ENCODE data around the gene GALNT9. TPM values are rescaled to one million over a fixed set of nuclear protein-coding genes. Genes with fewer than 3 reads are reported as not detected.

The GALNT9 gene
- total and polyA plus RNA-seq, 7 donors = 0.28 to 5.0 (median 2.8) TPM; not detected in 2

- intact Hi-C loops (cut with DNase I) = loop anchor here (10.0 kb wide), 1 partner anchor 429 kb away; the partner anchor contains the start of gene ULK1
- Histone ChIP-seq H3K36me3 (no peaks in the 10 kb centered on the region), H3K4me1 (peaks cover 0 to 56% (median 45%) of the 10 kb centered on the region in 4 donors), H3K27ac (peak overlapping the region in 1 of 4 donors; percentile 77), H3K4me3 (no peak overlapping the region), H3K9me3 (no peaks in the 10 kb centered on the region), H3K27me3 (peaks cover 0 to 15% (median 5%) of the 10 kb centered on the region in 3 donors)
- DNase-seq = no peak
- WGBS, 2 donors = 93 to 95% methylated on average over 42 of the region's 42 CpGs
- TF ChIP-seq POLR2A (IDR thresholded peaks at IDR 0.05) (no peak), EP300 (IDR thresholded peaks at IDR 0.05) (no peak), POLR2AphosphoS5 (IDR thresholded peaks at IDR 0.05) (no peak)
- TF ChIP-seq, protein P1, sequence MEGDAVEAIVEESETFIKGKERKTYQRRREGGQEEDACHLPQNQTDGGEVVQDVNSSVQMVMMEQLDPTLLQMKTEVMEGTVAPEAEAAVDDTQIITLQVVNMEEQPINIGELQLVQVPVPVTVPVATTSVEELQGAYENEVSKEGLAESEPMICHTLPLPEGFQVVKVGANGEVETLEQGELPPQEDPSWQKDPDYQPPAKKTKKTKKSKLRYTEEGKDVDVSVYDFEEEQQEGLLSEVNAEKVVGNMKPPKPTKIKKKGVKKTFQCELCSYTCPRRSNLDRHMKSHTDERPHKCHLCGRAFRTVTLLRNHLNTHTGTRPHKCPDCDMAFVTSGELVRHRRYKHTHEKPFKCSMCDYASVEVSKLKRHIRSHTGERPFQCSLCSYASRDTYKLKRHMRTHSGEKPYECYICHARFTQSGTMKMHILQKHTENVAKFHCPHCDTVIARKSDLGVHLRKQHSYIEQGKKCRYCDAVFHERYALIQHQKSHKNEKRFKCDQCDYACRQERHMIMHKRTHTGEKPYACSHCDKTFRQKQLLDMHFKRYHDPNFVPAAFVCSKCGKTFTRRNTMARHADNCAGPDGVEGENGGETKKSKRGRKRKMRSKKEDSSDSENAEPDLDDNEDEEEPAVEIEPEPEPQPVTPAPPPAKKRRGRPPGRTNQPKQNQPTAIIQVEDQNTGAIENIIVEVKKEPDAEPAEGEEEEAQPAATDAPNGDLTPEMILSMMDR (IDR thresholded peaks at IDR 0.05) = no peak
Measured at GRCh38 chr12:132324173-132324572, 5.2 kb downstream of the GALNT9 start.

- intact Hi-C loops (cut with DNase I) = loop anchor here (10.0 kb wide), 1 partner anchor 429 kb away; the partner anchor contains the start of gene ULK1
- Histone ChIP-seq H3K9me3 (no peaks in the 10 kb centered on the region), H3K27me3 (peaks cover 0 to 10% (median 0%) of the 10 kb centered on the region in 3 donors), H3K4me3 (peak overlapping the region in 1 of 4 donors; percentile 12), H3K36me3 (no peaks in the 10 kb centered on the region), H3K27ac (peak overlapping the region in 3 of 4 donors; percentile 52 to 77 (median 69)), H3K4me1 (peaks cover 0 to 48% (median 37%) of the 10 kb centered on the region in 4 donors)
- WGBS, 2 donors = 36 to 57% methylated on average over 44 of the region's 44 CpGs
- no peak for TF ChIP-seq POLR2A (IDR thresholded peaks at IDR 0.05)
- TF ChIP-seq POLR2AphosphoS5 (IDR thresholded peaks at IDR 0.05) = no peak
- TF ChIP-seq EP300 (IDR thresholded peaks at IDR 0.05) = no peak
- no peak for DNase-seq
Measured at GRCh38 chr12:132323171-132324010, 6.0 kb downstream of the GALNT9 start.

GRCh38 chr12:132322206-132323132, 6.9 kb downstream of the GALNT9 start:
- peak in 3 of 4 donors; percentile 37 to 69 (median 38) for TF ChIP-seq POLR2AphosphoS5 (IDR thresholded peaks at IDR 0.05)
- TF ChIP-seq, protein P1 (IDR thresholded peaks at IDR 0.05) = no peak
- peak; percentile 85 for DNase-seq
- 66 to 69% methylated on average over 43 of the region's 43 CpGs for WGBS, 2 donors
- Histone ChIP-seq H3K4me3 (no peak overlapping the region), H3K27ac (peak overlapping the region in 3 of 4 donors; percentile 52 to 77 (median 69)), H3K9me3 (no peaks in the 10 kb centered on the region), H3K36me3 (no peaks in the 10 kb centered on the region), H3K4me1 (peaks cover 0 to 39% (median 28%) of the 10 kb centered on the region in 4 donors), H3K27me3 (peaks cover 0 to 10% (median 0%) of the 10 kb centered on the region in 3 donors)
- intact Hi-C loops (cut with DNase I) = loop anchor here (10.0 kb wide), 1 partner anchor 428 kb away; the partner anchor contains the start of gene ULK1

DNA sequence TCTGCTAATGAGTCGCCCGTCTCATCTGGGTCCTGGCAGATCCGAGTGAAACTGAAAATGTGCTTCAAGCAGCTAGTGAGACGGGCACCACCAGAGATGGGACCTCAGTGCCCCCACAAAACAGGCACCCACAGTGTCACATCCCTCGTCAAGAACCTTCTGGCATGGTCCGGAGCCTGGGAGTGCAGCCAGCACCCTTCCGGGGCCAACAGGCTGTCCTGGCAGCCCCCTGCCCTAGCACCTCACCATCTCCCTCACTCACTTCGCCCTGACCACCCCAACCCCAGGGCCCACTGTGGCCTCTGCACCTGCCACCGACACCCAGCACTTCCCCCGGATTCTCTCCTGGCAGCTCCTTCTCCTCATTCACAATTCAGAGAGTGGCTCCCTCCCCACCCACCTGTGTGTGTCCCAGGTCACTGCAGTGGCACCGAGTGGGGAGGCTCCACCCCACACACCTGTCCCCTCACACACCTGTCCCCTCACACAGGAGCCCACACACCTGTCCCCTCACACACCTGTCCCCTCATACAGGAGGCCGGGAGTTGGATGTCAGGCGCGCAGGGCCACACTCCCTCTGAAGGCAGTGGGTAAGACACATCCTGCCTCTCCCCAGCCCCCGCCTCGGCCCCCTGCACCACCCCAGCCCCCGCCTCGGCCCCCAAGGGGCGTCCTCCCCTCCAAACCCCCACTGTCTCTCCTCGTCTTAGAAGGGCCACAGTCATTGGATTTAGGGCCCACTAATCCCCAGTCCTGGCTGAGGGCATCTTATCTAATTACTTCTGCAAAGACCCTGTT, 7.9 kb downstream of the GALNT9 start:
- intact Hi-C loops (cut with DNase I) = loop anchor here (10.0 kb wide), 1 partner anchor 427 kb away; the partner anchor contains the start of gene ULK1
- Histone ChIP-seq H3K27ac (no peak overlapping the region), H3K4me3 (no peak overlapping the region), H3K27me3 (peaks cover 0 to 20% (median 6%) of the 10 kb centered on the region in 3 donors), H3K36me3 (no peaks in the 10 kb centered on the region), H3K9me3 (no peaks in the 10 kb centered on the region), H3K4me1 (peaks cover 0 to 30% (median 20%) of the 10 kb centered on the region in 4 donors)
- 67 to 80% methylated on average over 20 of the region's 20 CpGs for WGBS, 2 donors
- no peak for DNase-seq
- TF ChIP-seq POLR2A (IDR thresholded peaks at IDR 0.05) (no peak), POLR2AphosphoS5 (IDR thresholded peaks at IDR 0.05) (no peak), EP300 (IDR thresholded peaks at IDR 0.05) (no peak)
- TF ChIP-seq, protein P1 (IDR thresholded peaks at IDR 0.05) = no peak

All from sigmoid colon (tissue), 7 donors.